ENCODE results near the gene LSP1.

- TF ChIP-seq CTCF (IDR thresholded peaks at IDR 0.05) (no peak), POLR2AphosphoS5 (IDR thresholded peaks at IDR 0.05) (no peak), POLR2A (IDR thresholded peaks at IDR 0.05) (no peak)
Observed at GRCh38 chr11:1888347-1888753, 35.5 kb downstream of the LSP1 start.
